ENCODE results near the gene SLC27A2.

Gene SLC27A2

DNA sequence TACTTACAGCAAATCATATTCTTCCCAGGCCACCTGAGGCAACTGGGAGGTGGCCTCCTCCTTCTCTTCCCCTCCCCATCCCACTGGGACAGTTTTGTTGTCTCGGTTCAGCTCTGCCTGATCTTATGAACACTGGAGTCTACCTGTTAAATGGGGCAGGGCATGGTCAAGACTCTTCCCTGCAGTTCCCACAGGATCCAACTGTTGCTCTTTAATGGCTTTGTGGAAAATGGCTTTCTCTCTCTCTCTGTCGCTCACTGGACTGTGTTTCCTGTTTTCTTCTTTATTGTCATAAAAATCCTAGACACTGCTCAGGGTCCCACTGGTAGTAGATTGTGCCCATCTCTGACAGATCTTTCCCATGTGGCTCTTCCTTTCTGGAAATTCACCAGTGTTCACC is 40.2 kb downstream of the SLC27A2 start:
- no peak overlapping the region for H3K9ac ChIP-seq (ENCODE audit: low read depth, low read length, poor library complexity)
- H2BK5ac ChIP-seq (ENCODE audit: low read length): no peak overlapping the region
- H3K27me3 ChIP-seq (ENCODE audit: control insufficient read depth in 3 of 3, insufficient read depth in 3 of 3, low read depth in 1 of 3, low read length in 3 of 3): no peaks in the 10 kb centered on the region
- no peak overlapping the region for H2AFZ ChIP-seq (ENCODE audit: low read length)
- no peak overlapping the region for H2BK15ac ChIP-seq (ENCODE audit: low read length)
- no peak overlapping the region for H3K27ac ChIP-seq (replicated peaks; ENCODE audit: low read length)
- no peak for DNase-seq (ENCODE audit: low spot score)
- H3K23ac ChIP-seq (ENCODE audit: low read depth, low read length, poor library complexity): no peak overlapping the region
- WGBS, 2 donors (ENCODE audit: extremely low coverage in 2 of 2, insufficient read length in 2 of 2, insufficient replicate concordance in 1 of 2): no CpG with 5 or more reads among the region's 2 CpGs
- H3K4ac ChIP-seq (ENCODE audit: low read length): no peak overlapping the region
- no peak overlapping the region for H2BK12ac ChIP-seq (ENCODE audit: low read length)
- no peak overlapping the region for H4K91ac ChIP-seq (ENCODE audit: low read depth, low read length, poor library complexity)
- no peak overlapping the region for H3K18ac ChIP-seq (ENCODE audit: low read length)
- no peaks in the 10 kb centered on the region for H3K9me3 ChIP-seq (replicated peaks in 1 of 2; ENCODE audit: control insufficient read depth in 2 of 2, insufficient read depth in 1 of 2, low read depth in 1 of 2, low read length in 2 of 2)
- H3K4me1 ChIP-seq (ENCODE audit: control insufficient read depth in 2 of 2, insufficient read depth in 1 of 2, low read depth in 1 of 2, low read length in 2 of 2): peaks cover 2% of the 10 kb centered on the region in 2 donors
- H2AK5ac ChIP-seq (ENCODE audit: low read depth, low read length): no peak overlapping the region
- no peaks in the 10 kb centered on the region for H3K36me3 ChIP-seq (replicated peaks in 1 of 2; ENCODE audit: control insufficient read depth in 2 of 2, insufficient read depth in 2 of 2, low read length in 2 of 2)
- H3K4me3 ChIP-seq (ENCODE audit: low read length in 2 of 2): no peak overlapping the region
- H3K4me2 ChIP-seq (ENCODE audit: insufficient read depth, low read length, poor library complexity, severe bottlenecking): no peak overlapping the region
- no peaks in the 10 kb centered on the region for H3K79me1 ChIP-seq (ENCODE audit: low read depth, low read length)
- no peak overlapping the region for H3K14ac ChIP-seq (ENCODE audit: low read length)
- H2BK120ac ChIP-seq (ENCODE audit: low read depth, low read length): no peak overlapping the region
- no peak overlapping the region for H4K8ac ChIP-seq (ENCODE audit: low read depth, low read length)

DNA sequence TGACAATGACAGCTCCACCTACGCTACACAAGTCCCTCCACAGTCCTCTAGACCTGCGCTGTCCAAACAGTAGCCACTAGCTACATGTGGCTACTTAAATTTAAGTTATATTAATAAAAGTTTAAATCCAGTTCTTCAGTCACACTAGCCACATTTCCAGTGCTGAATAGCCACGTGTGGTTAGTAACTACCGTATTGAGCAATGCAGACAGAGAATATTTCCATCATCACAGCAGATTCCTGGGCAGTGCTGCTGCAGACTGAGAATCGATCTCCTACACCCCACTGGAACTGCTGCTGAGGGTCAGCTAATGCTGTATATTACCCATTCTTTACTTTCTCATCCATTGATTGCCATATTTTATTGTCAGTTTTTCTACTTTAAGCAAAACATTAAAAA is 42.6 kb downstream of the SLC27A2 start:
- no peak overlapping the region for H3K23ac ChIP-seq (ENCODE audit: low read depth, low read length, poor library complexity)
- no peak overlapping the region for H2BK12ac ChIP-seq (ENCODE audit: low read length)
- no CpG with 5 or more reads among the region's 5 CpGs for WGBS, 2 donors (ENCODE audit: extremely low coverage in 2 of 2, insufficient read length in 2 of 2, insufficient replicate concordance in 1 of 2)

DNA sequence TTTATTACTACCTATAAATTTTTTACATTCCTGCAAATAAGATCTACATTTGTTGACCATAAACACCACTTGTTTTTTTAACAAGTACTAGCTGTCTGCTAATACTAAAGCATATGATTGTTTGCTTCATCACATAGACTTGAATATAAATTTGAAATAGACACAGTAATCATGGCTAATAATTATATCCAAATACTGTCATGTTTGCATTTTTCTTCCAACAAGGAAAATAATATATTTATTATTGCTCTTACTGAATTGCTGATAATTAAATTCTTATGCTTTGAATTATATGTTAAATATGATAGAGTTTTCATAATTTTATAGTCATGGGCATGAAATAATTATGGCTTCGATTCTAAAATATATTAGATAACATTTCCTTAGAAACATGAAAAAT is 43.1 kb downstream of the SLC27A2 start:
- no peak overlapping the region for H2BK12ac ChIP-seq (ENCODE audit: low read length)
- H2AK5ac ChIP-seq (ENCODE audit: low read depth, low read length): no peak overlapping the region
- H2BK120ac ChIP-seq (ENCODE audit: low read depth, low read length): no peak overlapping the region

More for the DNA sequence above, 42.6 kb downstream of the SLC27A2 start:
- Histone ChIP-seq H3K9ac (ENCODE audit: low read depth, low read length, poor library complexity) (no peak overlapping the region), H2AFZ (ENCODE audit: low read length) (no peak overlapping the region), H3K79me1 (ENCODE audit: low read depth, low read length) (no peaks in the 10 kb centered on the region), H3K4ac (ENCODE audit: low read length) (no peak overlapping the region), H2BK15ac (ENCODE audit: low read length) (no peak overlapping the region), H4K8ac (ENCODE audit: low read depth, low read length) (no peak overlapping the region), H3K18ac (ENCODE audit: low read length) (no peak overlapping the region), H3K4me1 (ENCODE audit: control insufficient read depth in 2 of 2, insufficient read depth in 1 of 2, low read depth in 1 of 2, low read length in 2 of 2) (peaks cover under 1% of the 10 kb centered on the region in 2 donors), H3K27me3 (ENCODE audit: control insufficient read depth in 3 of 3, insufficient read depth in 3 of 3, low read depth in 1 of 3, low read length in 3 of 3) (no peaks in the 10 kb centered on the region), H3K4me3 (ENCODE audit: low read length in 2 of 2) (no peak overlapping the region), H3K4me2 (ENCODE audit: insufficient read depth, low read length, poor library complexity, severe bottlenecking) (no peak overlapping the region), H3K9me3 (replicated peaks in 1 of 2; ENCODE audit: control insufficient read depth in 2 of 2, insufficient read depth in 1 of 2, low read depth in 1 of 2, low read length in 2 of 2) (no peaks in the 10 kb centered on the region), H4K91ac (ENCODE audit: low read depth, low read length, poor library complexity) (no peak overlapping the region), H3K14ac (ENCODE audit: low read length) (no peak overlapping the region), H3K36me3 (replicated peaks in 1 of 2; ENCODE audit: control insufficient read depth in 2 of 2, insufficient read depth in 2 of 2, low read length in 2 of 2) (no peaks in the 10 kb centered on the region), H2BK5ac (ENCODE audit: low read length) (no peak overlapping the region), H2AK5ac (ENCODE audit: low read depth, low read length) (no peak overlapping the region), H3K27ac (replicated peaks; ENCODE audit: low read length) (no peak overlapping the region), H2BK120ac (ENCODE audit: low read depth, low read length) (no peak overlapping the region)
- DNase-seq (ENCODE audit: low spot score): no peak

DNA sequence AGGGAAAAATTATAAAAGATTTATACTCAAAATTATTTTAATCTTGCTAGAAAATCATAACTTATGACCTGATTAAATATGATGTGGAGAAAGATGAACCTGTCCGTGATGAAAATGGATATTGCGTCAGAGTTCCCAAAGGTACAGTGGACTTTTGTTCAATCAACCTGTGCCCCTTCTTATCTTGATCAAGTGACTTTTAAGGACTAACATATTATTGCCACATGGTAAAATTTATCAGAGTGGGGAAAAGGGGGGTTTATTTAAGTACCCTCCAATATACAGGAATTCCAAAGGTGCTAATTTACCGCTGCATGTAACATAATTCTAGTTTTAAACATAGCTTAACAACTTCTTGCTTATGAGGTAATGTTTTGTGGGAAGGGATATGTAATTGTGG is 43.9 kb downstream of the SLC27A2 start:
- no peak for DNase-seq (ENCODE audit: low spot score)
- Histone ChIP-seq H3K18ac (ENCODE audit: low read length) (no peak overlapping the region), H3K4ac (ENCODE audit: low read length) (no peak overlapping the region), H3K27ac (replicated peaks; ENCODE audit: low read length) (no peak overlapping the region), H3K27me3 (ENCODE audit: control insufficient read depth in 3 of 3, insufficient read depth in 3 of 3, low read depth in 1 of 3, low read length in 3 of 3) (no peaks in the 10 kb centered on the region), H3K4me3 (ENCODE audit: low read length in 2 of 2) (no peak overlapping the region), H4K91ac (ENCODE audit: low read depth, low read length, poor library complexity) (no peak overlapping the region), H3K4me1 (ENCODE audit: control insufficient read depth in 2 of 2, insufficient read depth in 1 of 2, low read depth in 1 of 2, low read length in 2 of 2) (no peaks in the 10 kb centered on the region), H2BK12ac (ENCODE audit: low read length) (no peak overlapping the region), H3K9me3 (replicated peaks in 1 of 2; ENCODE audit: control insufficient read depth in 2 of 2, insufficient read depth in 1 of 2, low read depth in 1 of 2, low read length in 2 of 2) (no peaks in the 10 kb centered on the region), H2BK5ac (ENCODE audit: low read length) (no peak overlapping the region), H2AK5ac (ENCODE audit: low read depth, low read length) (no peak overlapping the region), H4K8ac (ENCODE audit: low read depth, low read length) (no peak overlapping the region), H3K36me3 (replicated peaks in 1 of 2; ENCODE audit: control insufficient read depth in 2 of 2, insufficient read depth in 2 of 2, low read length in 2 of 2) (no peaks in the 10 kb centered on the region), H2BK15ac (ENCODE audit: low read length) (no peak overlapping the region), H3K23ac (ENCODE audit: low read depth, low read length, poor library complexity) (no peak overlapping the region), H3K14ac (ENCODE audit: low read length) (no peak overlapping the region), H2BK120ac (ENCODE audit: low read depth, low read length) (no peak overlapping the region), H3K9ac (ENCODE audit: low read depth, low read length, poor library complexity) (no peak overlapping the region), H3K79me1 (ENCODE audit: low read depth, low read length) (no peaks in the 10 kb centered on the region), H2AFZ (ENCODE audit: low read length) (no peak overlapping the region), H3K4me2 (ENCODE audit: insufficient read depth, low read length, poor library complexity, severe bottlenecking) (no peak overlapping the region)
- no CpG with 5 or more reads among the region's 3 CpGs for WGBS, 2 donors (ENCODE audit: extremely low coverage in 2 of 2, insufficient read length in 2 of 2, insufficient replicate concordance in 1 of 2)

More for the DNA sequence above, 43.1 kb downstream of the SLC27A2 start:
- Histone ChIP-seq H2AFZ (ENCODE audit: low read length) (no peak overlapping the region), H3K14ac (ENCODE audit: low read length) (no peak overlapping the region), H3K18ac (ENCODE audit: low read length) (no peak overlapping the region), H3K4me2 (ENCODE audit: insufficient read depth, low read length, poor library complexity, severe bottlenecking) (no peak overlapping the region), H3K27me3 (ENCODE audit: control insufficient read depth in 3 of 3, insufficient read depth in 3 of 3, low read depth in 1 of 3, low read length in 3 of 3) (no peaks in the 10 kb centered on the region), H2BK5ac (ENCODE audit: low read length) (no peak overlapping the region), H4K8ac (ENCODE audit: low read depth, low read length) (no peak overlapping the region), H3K4me1 (ENCODE audit: control insufficient read depth in 2 of 2, insufficient read depth in 1 of 2, low read depth in 1 of 2, low read length in 2 of 2) (no peaks in the 10 kb centered on the region), H3K4me3 (ENCODE audit: low read length in 2 of 2) (no peak overlapping the region), H3K4ac (ENCODE audit: low read length) (no peak overlapping the region), H3K9me3 (replicated peaks in 1 of 2; ENCODE audit: control insufficient read depth in 2 of 2, insufficient read depth in 1 of 2, low read depth in 1 of 2, low read length in 2 of 2) (no peaks in the 10 kb centered on the region), H4K91ac (ENCODE audit: low read depth, low read length, poor library complexity) (no peak overlapping the region), H3K23ac (ENCODE audit: low read depth, low read length, poor library complexity) (no peak overlapping the region), H2BK15ac (ENCODE audit: low read length) (no peak overlapping the region), H3K27ac (replicated peaks; ENCODE audit: low read length) (no peak overlapping the region), H3K79me1 (ENCODE audit: low read depth, low read length) (no peaks in the 10 kb centered on the region), H3K9ac (ENCODE audit: low read depth, low read length, poor library complexity) (no peak overlapping the region), H3K36me3 (replicated peaks in 1 of 2; ENCODE audit: control insufficient read depth in 2 of 2, insufficient read depth in 2 of 2, low read length in 2 of 2) (no peaks in the 10 kb centered on the region)
- WGBS, 2 donors (ENCODE audit: extremely low coverage in 2 of 2, insufficient read length in 2 of 2, insufficient replicate concordance in 1 of 2): no CpG with 5 or more reads among the region's 1 CpG
- no peak for DNase-seq (ENCODE audit: low spot score)

Measured in neuronal stem cell (in vitro differentiated cells).